Peyer's patch (tissue), 4 donors: ENCODE results near the gene TMEM220.

ENCODE experiments used
- CTCF ChIP-seq, 6 experiments: fragments of 450-650 bp in 4 of 6; fragments of 200-600 bp in 2 of 6; sonication (generic) in 1 of 6; IDR thresholded peaks; one replicate each; pipeline ENCODE4 v1.5.1; 2017 to 2019; ENCODE audit warnings: antibody characterized with exemption in 6 of 6, mild to moderate bottlenecking in 3 of 6, moderate library complexity in 1 of 6
- POLR2A ChIP-seq, 2 donors: fragments of 450-650 bp; IDR thresholded peaks; one replicate each; pipeline ENCODE4 v1.5.1; 2017; ENCODE audit warnings: antibody characterized with exemption in 2 of 2, mild to moderate bottlenecking in 2 of 2, moderate library complexity in 2 of 2

- TF ChIP-seq CTCF (IDR thresholded peaks at IDR 0.05), result no peak
- TF ChIP-seq POLR2A (IDR thresholded peaks at IDR 0.05), result no peak
Measured at GRCh38 chr17:10716218-10716617, 13.6 kb downstream of the TMEM220 start.
